ENCODE results near the gene KRT76.

DNA sequence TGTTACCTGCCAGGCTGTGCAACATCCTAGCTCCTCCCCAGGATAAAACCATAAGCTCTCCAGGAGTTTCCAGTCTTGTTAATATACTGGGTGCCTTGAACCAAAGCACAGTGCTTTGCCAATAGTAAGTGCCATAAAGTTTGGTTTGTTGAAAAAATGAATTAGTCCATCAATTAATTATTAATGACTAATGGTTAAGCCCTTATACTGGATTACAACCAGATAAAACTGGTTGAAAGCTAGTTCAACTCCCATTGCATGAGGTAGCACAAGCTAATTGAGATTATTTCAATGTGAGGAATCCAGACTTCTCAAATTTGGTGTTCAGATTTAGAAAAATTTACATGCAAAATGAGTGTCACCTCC is 20.4 kb upstream of the KRT76 start:
- TF ChIP-seq ELF1 (IDR thresholded peaks at IDR 0.05), result no peak
- TF ChIP-seq YY1 (IDR thresholded peaks at IDR 0.05; ENCODE audit: low read depth), result no peak
- TF ChIP-seq, protein P1, sequence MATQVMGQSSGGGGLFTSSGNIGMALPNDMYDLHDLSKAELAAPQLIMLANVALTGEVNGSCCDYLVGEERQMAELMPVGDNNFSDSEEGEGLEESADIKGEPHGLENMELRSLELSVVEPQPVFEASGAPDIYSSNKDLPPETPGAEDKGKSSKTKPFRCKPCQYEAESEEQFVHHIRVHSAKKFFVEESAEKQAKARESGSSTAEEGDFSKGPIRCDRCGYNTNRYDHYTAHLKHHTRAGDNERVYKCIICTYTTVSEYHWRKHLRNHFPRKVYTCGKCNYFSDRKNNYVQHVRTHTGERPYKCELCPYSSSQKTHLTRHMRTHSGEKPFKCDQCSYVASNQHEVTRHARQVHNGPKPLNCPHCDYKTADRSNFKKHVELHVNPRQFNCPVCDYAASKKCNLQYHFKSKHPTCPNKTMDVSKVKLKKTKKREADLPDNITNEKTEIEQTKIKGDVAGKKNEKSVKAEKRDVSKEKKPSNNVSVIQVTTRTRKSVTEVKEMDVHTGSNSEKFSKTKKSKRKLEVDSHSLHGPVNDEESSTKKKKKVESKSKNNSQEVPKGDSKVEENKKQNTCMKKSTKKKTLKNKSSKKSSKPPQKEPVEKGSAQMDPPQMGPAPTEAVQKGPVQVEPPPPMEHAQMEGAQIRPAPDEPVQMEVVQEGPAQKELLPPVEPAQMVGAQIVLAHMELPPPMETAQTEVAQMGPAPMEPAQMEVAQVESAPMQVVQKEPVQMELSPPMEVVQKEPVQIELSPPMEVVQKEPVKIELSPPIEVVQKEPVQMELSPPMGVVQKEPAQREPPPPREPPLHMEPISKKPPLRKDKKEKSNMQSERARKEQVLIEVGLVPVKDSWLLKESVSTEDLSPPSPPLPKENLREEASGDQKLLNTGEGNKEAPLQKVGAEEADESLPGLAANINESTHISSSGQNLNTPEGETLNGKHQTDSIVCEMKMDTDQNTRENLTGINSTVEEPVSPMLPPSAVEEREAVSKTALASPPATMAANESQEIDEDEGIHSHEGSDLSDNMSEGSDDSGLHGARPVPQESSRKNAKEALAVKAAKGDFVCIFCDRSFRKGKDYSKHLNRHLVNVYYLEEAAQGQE (IDR thresholded peaks at IDR 0.05; ENCODE audit: low read depth, low read length), result no peak
- TF ChIP-seq NFIC (IDR thresholded peaks at IDR 0.05; ENCODE audit: borderline replicate concordance), result no peak
- TF ChIP-seq, protein P2, sequence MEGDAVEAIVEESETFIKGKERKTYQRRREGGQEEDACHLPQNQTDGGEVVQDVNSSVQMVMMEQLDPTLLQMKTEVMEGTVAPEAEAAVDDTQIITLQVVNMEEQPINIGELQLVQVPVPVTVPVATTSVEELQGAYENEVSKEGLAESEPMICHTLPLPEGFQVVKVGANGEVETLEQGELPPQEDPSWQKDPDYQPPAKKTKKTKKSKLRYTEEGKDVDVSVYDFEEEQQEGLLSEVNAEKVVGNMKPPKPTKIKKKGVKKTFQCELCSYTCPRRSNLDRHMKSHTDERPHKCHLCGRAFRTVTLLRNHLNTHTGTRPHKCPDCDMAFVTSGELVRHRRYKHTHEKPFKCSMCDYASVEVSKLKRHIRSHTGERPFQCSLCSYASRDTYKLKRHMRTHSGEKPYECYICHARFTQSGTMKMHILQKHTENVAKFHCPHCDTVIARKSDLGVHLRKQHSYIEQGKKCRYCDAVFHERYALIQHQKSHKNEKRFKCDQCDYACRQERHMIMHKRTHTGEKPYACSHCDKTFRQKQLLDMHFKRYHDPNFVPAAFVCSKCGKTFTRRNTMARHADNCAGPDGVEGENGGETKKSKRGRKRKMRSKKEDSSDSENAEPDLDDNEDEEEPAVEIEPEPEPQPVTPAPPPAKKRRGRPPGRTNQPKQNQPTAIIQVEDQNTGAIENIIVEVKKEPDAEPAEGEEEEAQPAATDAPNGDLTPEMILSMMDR (IDR thresholded peaks at IDR 0.05), result no peak
- no peak for TF ChIP-seq TAF1 (IDR thresholded peaks at IDR 0.05; ENCODE audit: borderline replicate concordance, low read depth, low read length)
- TF ChIP-seq POLR2AphosphoS5 (IDR thresholded peaks at IDR 0.05; ENCODE audit: low read depth, low read length), result no peak
- TF ChIP-seq NRF1 (IDR thresholded peaks at IDR 0.05; ENCODE audit: low read depth, low read length), result no peak
- TF ChIP-seq, protein P3, sequence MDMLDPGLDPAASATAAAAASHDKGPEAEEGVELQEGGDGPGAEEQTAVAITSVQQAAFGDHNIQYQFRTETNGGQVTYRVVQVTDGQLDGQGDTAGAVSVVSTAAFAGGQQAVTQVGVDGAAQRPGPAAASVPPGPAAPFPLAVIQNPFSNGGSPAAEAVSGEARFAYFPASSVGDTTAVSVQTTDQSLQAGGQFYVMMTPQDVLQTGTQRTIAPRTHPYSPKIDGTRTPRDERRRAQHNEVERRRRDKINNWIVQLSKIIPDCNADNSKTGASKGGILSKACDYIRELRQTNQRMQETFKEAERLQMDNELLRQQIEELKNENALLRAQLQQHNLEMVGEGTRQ (IDR thresholded peaks at IDR 0.05; ENCODE audit: borderline replicate concordance, low read depth, low read length), result no peak
- no peak for TF ChIP-seq RCOR1 (IDR thresholded peaks at IDR 0.05; ENCODE audit: low read length)

Data from SK-N-SH (cell line).